Adrenal gland (tissue), 12 donors: ENCODE data around the gene SCN8A. TPM values are rescaled to one million over a fixed set of nuclear protein-coding genes. Genes with fewer than 3 reads are reported as not detected.
A peak's percentile ranks its signal among the peaks of the same experiment; 100 is the strongest.

Experiments
- DNase-seq, 7 donors: peaks; one replicate each; pipeline ENCODE4 v3.0.0-alpha.2; 2019 to 2020
- H3K27ac ChIP-seq, 5 donors: fragments of 200-600 bp; sonication (generic) in 4 of 5; 1 replicate in 3 of 5; 2 replicates in 2 of 5; pipeline versions ENCODE4 v1.5.1 to v1.8.0; 2016 to 2020; ENCODE audit warnings: mild to moderate bottlenecking in 1 of 5
- H3K27me3 ChIP-seq: fragments of 200-600 bp; 2 replicates; pipeline ENCODE4 v1.8.0; 2021
- H3K36me3 ChIP-seq, 2 donors: fragments of 200-600 bp; replicated peaks in 1 of 2; 1 replicate in 1 of 2; 2 replicates in 1 of 2; pipeline versions ENCODE4 v1.5.1 to v1.8.0; 2018 to 2022
- H3K4me1 ChIP-seq, 2 donors: fragments of 200-600 bp; replicated peaks in 1 of 2; 1 replicate in 1 of 2; 2 replicates in 1 of 2; pipeline versions ENCODE4 v1.5.1 to v1.8.0; 2018 to 2021
- H3K4me3 ChIP-seq, 4 donors: fragments of 200-600 bp; sonication (generic) in 3 of 4; one replicate each; pipeline ENCODE4 v1.5.1; 2016 to 2018
- H3K9me3 ChIP-seq, 3 donors: fragments of 200-600 bp; sonication (generic) in 1 of 3; replicated peaks in 1 of 3; 1 replicate in 2 of 3; 2 replicates in 1 of 3; pipeline versions ENCODE4 v1.5.1 to v1.8.0; 2016 to 2021
- CTCF ChIP-seq, 6 experiments: fragments of 450-650 bp in 4 of 6; fragments of 200-600 bp in 2 of 6; sonication (generic) in 1 of 6; IDR thresholded peaks; 1 replicate in 5 of 6; 2 replicates in 1 of 6; pipeline versions ENCODE4 v1.5.1 to v1.8.0; 2016 to 2021; ENCODE audit warnings: antibody characterized with exemption in 6 of 6, mild to moderate bottlenecking in 2 of 6, moderate library complexity in 1 of 6
- POLR2A ChIP-seq, 2 donors: fragments of 450-650 bp; IDR thresholded peaks; one replicate each; pipeline ENCODE4 v1.6.1; 2017; ENCODE audit warnings: antibody characterized with exemption in 2 of 2, mild to moderate bottlenecking in 2 of 2, moderate library complexity in 1 of 2
- WGBS, 4 donors: extraction: QIAGEN DNeasy Blood & Tissue Kit in 2 of 4; methylation state at CpG; one replicate each; pipeline versions ENCODE4 v1.1.5 to v1.1.7; 2013 to 2017; 5-methylcytosine and 5-hydroxymethylcytosine counted together
- intact Hi-C, 2 donors: fragments of 100-400 bp; cut with DNase I; formaldehyde crosslinking; loops; one replicate each; pipeline versions ENCODE4 v1.14.1 to v1.15.0; 2022 to 2023
- polyA plus RNA-seq, 3 donors: library from polyadenylated mRNA; stranded (reverse); fragments of 200-250 nt in 2 of 3; fragments of 350-450 nt in 1 of 3; fragmentation: Illumina TruSeq in 1 of 3; extraction: RNeasy Lipid Tissue Mini Kit (QIAGEN cat#74804) in 1 of 3; gene quantifications; one replicate each; pipeline ENCODE4 v1.2.3, GENCODE V29; 2013 to 2014
- total RNA-seq, 9 donors: library from RNA; depleted of rRNA in 4 of 9; stranded (reverse); fragments of >200 nt in 4 of 9; fragments of 120-200 nt in 1 of 9; fragmentation: NEBNext Ultra II Directional in 1 of 9; extraction: Animal tissue kit (Norgen Biotek cat#: 25700) in 1 of 9; gene quantifications; one replicate each; pipeline versions ENCODE4 v1.1.0 to v1.2.4, GENCODE V29; 2013 to 2023
- donor health status: healthy with polysubstance abuse.
- donor health status: Bipolar disorder and iron deficiency.
- donor health status: DM: yes; HTN: yes; CAD: no.
- donor health status: DM: no; HTN: no; CAD: no.
- donor health status: DM: no; HTN: no; CAD: no.
- donor health status: DM: yes; HTN: yes; CAD: no.

SCN8A gene
- total and polyA plus RNA-seq, 12 donors = 0.69 to 7.0 (median 2.0) TPM

- Histone ChIP-seq H3K9me3 (no peaks in the 10 kb centered on the region), H3K27me3 (no peaks in the 10 kb centered on the region), H3K4me3 (no peak overlapping the region), H3K36me3 (no peaks in the 10 kb centered on the region), H3K4me1 (peaks cover 0 to 5% of the 10 kb centered on the region in 2 donors), H3K27ac (no peak overlapping the region)
- 82 to 87% (median 86%) methylated on average over 13 of the region's 13 CpGs for WGBS, 4 donors
- no peak for DNase-seq
- TF ChIP-seq POLR2A (IDR thresholded peaks at IDR 0.05) (no peak), CTCF (IDR thresholded peaks at IDR 0.05) (no peak)
- intact Hi-C loops = no loop called here
Observed at GRCh38 chr12:51589557-51590176, 1.4 kb upstream of the SCN8A start.

DNA sequence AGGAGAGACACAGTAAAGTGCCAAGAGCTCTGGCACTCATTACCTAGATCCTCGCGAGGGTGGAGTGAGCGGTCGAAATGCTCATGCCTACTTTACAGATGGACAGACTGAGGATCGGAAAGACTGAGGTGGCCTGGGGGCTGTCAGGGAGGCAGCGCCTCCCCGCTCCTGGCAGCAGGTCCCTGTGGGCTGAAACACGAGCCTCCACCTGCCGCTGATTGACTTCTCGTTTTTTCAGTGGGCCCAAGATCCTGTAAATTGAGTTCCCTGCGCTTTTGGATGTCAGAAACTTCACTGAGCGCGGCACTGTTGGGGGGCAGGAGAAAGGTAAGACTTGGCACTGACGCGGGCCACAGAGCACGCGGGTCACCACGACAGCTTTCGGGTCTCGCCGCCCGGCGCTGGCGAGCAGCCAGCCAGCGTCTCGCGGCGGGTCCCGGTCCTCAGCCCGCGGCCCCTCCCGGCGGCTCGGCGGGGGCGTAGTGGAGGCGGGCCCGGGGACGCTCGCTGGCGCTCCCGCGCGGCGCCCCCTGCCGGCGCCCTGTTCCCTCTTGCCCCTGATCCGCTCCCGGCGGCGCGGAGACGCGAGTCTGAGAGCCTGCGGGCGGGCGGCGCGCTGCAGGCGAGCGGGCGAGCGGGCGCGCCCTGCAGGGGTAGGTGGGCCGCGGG lies 552 bp upstream of the SCN8A start:
- intact Hi-C loops = no loop called here
- Histone ChIP-seq H3K4me1 (peaks cover 0 to 5% of the 10 kb centered on the region in 2 donors), H3K9me3 (no peaks in the 10 kb centered on the region), H3K4me3 (peak overlapping the region in 1 of 4 donors; percentile 74), H3K27me3 (no peaks in the 10 kb centered on the region), H3K27ac (no peak overlapping the region), H3K36me3 (no peaks in the 10 kb centered on the region)
- 4 to 13% (median 8%) methylated on average over 7 to 59 of the region's 67 CpGs for WGBS, 4 donors
- TF ChIP-seq POLR2A (IDR thresholded peaks at IDR 0.05) = no peak
- peak in 3 of 6 experiments; percentile 56 to 64 (median 57) for TF ChIP-seq CTCF (IDR thresholded peaks at IDR 0.05)
- DNase-seq = peak in 6 of 7 donors; percentile 53 to 69 (median 62)

- TF ChIP-seq CTCF (IDR thresholded peaks at IDR 0.05) = no peak
- no peak for TF ChIP-seq POLR2A (IDR thresholded peaks at IDR 0.05)
Observed at GRCh38 chr12:51592034-51592705, 1.1 kb downstream of the SCN8A start.

DNA sequence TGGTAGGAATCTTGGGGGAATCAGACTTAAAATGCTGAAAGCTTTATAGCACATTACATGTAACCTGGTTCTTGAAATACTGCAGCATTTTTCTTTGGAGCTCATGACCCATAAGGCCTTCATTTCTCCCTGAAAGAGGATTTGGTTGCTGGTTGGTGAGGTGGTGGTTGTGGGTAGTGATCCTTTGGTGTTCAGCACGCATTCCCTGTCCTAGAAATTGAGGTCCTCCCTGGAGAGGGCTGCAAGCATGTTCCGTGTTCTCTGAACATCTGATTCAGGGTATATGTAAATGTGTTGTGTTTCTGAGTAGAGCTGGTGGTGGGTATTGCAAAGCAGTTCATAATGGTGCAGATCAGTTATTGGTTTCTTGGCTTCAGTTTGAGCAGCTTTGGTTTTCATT lies 2.0 kb downstream of the SCN8A start:
- Histone ChIP-seq H3K27ac (no peak overlapping the region), H3K4me1 (peaks cover 0 to 5% of the 10 kb centered on the region in 2 donors), H3K9me3 (no peaks in the 10 kb centered on the region), H3K27me3 (no peaks in the 10 kb centered on the region), H3K36me3 (no peaks in the 10 kb centered on the region), H3K4me3 (no peak overlapping the region)
- no peak for DNase-seq
- intact Hi-C loops = no loop called here
- TF ChIP-seq CTCF (IDR thresholded peaks at IDR 0.05) = no peak
- TF ChIP-seq POLR2A (IDR thresholded peaks at IDR 0.05) = no peak
- 71 to 94% (median 76%) methylated on average over 2 of the region's 2 CpGs for WGBS, 4 donors

More at GRCh38 chr12:51592034-51592705, 1.1 kb downstream of the SCN8A start:
- H3K4me1 ChIP-seq = peaks cover 0 to 5% of the 10 kb centered on the region in 2 donors
- no peak overlapping the region for H3K4me3 ChIP-seq
- H3K27me3 ChIP-seq = no peaks in the 10 kb centered on the region
- 8 to 12% (median 11%) methylated on average over 7 to 11 of the region's 11 CpGs for WGBS, 4 donors
- DNase-seq = peak in 1 of 7 donors; percentile 7
- H3K27ac ChIP-seq = no peak overlapping the region
- intact Hi-C loops = no loop called here
- no peaks in the 10 kb centered on the region for H3K9me3 ChIP-seq
- H3K36me3 ChIP-seq = no peaks in the 10 kb centered on the region
